Liver (tissue), 9 donors: ENCODE data around the gene UBTD2. TPM values are rescaled to one million over a fixed set of nuclear protein-coding genes. Genes with fewer than 3 reads are reported as not detected.

Experiments used
- DNase-seq: peaks from one replicate; pipeline ENCODE4 v3.0.0-alpha.2; 2017; ENCODE audit warnings: low spot score
- H3K27ac ChIP-seq, 2 donors: one replicate each; pipeline ENCODE4 v1.7.0; 2013; ENCODE audit warnings: inconsistent platforms in 2 of 2, low read length in 2 of 2, control low read depth in 1 of 2, low read depth in 1 of 2, mild to moderate bottlenecking in 1 of 2
- H3K27me3 ChIP-seq, 4 donors: one replicate each; pipeline versions ENCODE4 v1.6.1 to v1.7.0; 2013; ENCODE audit warnings: low read length in 3 of 4, inconsistent platforms in 1 of 4, mild to moderate bottlenecking in 1 of 4, moderate library complexity in 1 of 4; ENCODE audit not compliant: control insufficient read depth in 4 of 4, insufficient read depth in 4 of 4
- H3K36me3 ChIP-seq, 4 donors: one replicate each; pipeline versions ENCODE4 v1.6.1 to v1.7.0; 2013; ENCODE audit warnings: low read length in 3 of 4, mild to moderate bottlenecking in 3 of 4, low read depth in 1 of 4, moderate library complexity in 1 of 4; ENCODE audit not compliant: control insufficient read depth in 4 of 4, insufficient read depth in 3 of 4
- H3K4me1 ChIP-seq, 4 donors: one replicate each; pipeline versions ENCODE4 v1.6.1 to v1.7.0; 2013; ENCODE audit warnings: low read length in 3 of 4, mild to moderate bottlenecking in 3 of 4, moderate library complexity in 1 of 4; ENCODE audit not compliant: control insufficient read depth in 4 of 4, insufficient read depth in 4 of 4
- H3K4me3 ChIP-seq, 3 donors: one replicate each; pipeline versions ENCODE4 v1.6.1 to v1.7.0; 2013; ENCODE audit warnings: low read length in 3 of 3, control low read depth in 1 of 3, low read depth in 1 of 3, mild to moderate bottlenecking in 1 of 3
- H3K9ac ChIP-seq, 2 donors: one replicate each; pipeline ENCODE4 v1.7.0; 2013; ENCODE audit warnings: low read length in 2 of 2, mild to moderate bottlenecking in 2 of 2, moderate library complexity in 2 of 2, control low read depth in 1 of 2, low read depth in 1 of 2
- H3K9me3 ChIP-seq, 4 donors: one replicate each; pipeline versions ENCODE4 v1.6.1 to v1.7.0; 2013; ENCODE audit warnings: low read length in 3 of 4; ENCODE audit not compliant: control insufficient read depth in 4 of 4
- ATF3 ChIP-seq: IDR thresholded peaks from 2 replicates; pipeline ENCODE4 v1.6.1; 2016; ENCODE audit warnings: antibody characterized with exemption
- CTCF ChIP-seq: fragments of 150-350 bp; IDR thresholded peaks from 2 replicates; pipeline ENCODE4 v1.5.1; 2017; ENCODE audit warnings: improper control_type of control experiment, low read depth, low read length; ENCODE audit not compliant: missing input control
- EGR1 ChIP-seq, 2 donors: IDR thresholded peaks; 2 replicates each; pipeline ENCODE4 v1.6.1; 2016 to 2018; ENCODE audit warnings: antibody characterized with exemption in 2 of 2, low read depth in 2 of 2
- FOXA2 ChIP-seq: IDR thresholded peaks from 2 replicates; pipeline ENCODE4 v1.6.1; 2016; ENCODE audit warnings: antibody characterized with exemption
- GABPA ChIP-seq, 2 donors: IDR thresholded peaks in 1 of 2; conservative IDR thresholded peaks in 1 of 2; 2 replicates each; pipeline ENCODE4 v1.6.1; 2016; ENCODE audit warnings: antibody characterized with exemption in 2 of 2, mild to moderate bottlenecking in 1 of 2, moderate library complexity in 1 of 2
- HNF4A ChIP-seq, 2 donors: conservative IDR thresholded peaks; 2 replicates each; pipeline ENCODE4 v1.6.1; 2016; ENCODE audit warnings: antibody characterized with exemption in 2 of 2, mild to moderate bottlenecking in 2 of 2
- HNF4G ChIP-seq: IDR thresholded peaks from 2 replicates; pipeline ENCODE4 v1.6.1; 2016; ENCODE audit warnings: antibody characterized with exemption
- JUND ChIP-seq, 2 donors: IDR thresholded peaks; 2 replicates each; pipeline ENCODE4 v1.6.1; 2016; ENCODE audit warnings: antibody characterized with exemption in 2 of 2
- MAX ChIP-seq: IDR thresholded peaks from 2 replicates; pipeline ENCODE4 v1.6.1; 2016; ENCODE audit warnings: antibody characterized with exemption
- RAD21 ChIP-seq, 2 donors: IDR thresholded peaks; 2 replicates each; pipeline ENCODE4 v1.6.1; 2016; ENCODE audit warnings: antibody characterized with exemption in 2 of 2, mild to moderate bottlenecking in 2 of 2
- REST ChIP-seq: IDR thresholded peaks from 2 replicates; pipeline ENCODE4 v1.6.1; 2016; ENCODE audit warnings: antibody characterized with exemption, mild to moderate bottlenecking
- RXRA ChIP-seq, 2 donors: IDR thresholded peaks; 2 replicates each; pipeline ENCODE4 v1.6.1; 2017 to 2018; ENCODE audit warnings: antibody characterized with exemption in 2 of 2, mild to moderate bottlenecking in 1 of 2
- SP1 ChIP-seq: IDR thresholded peaks from 2 replicates; pipeline ENCODE4 v1.6.1; 2018; ENCODE audit warnings: antibody characterized with exemption, mild to moderate bottlenecking
- TAF1 ChIP-seq: conservative IDR thresholded peaks from 2 replicates; pipeline ENCODE4 v1.6.1; 2016; ENCODE audit warnings: antibody characterized with exemption, mild to moderate bottlenecking
- WGBS: extraction: QIAGEN DNeasy Blood & Tissue Kit; methylation state at CpG from one replicate; pipeline ENCODE4 v1.1.7; 2013; 5-methylcytosine and 5-hydroxymethylcytosine counted together
- polyA plus RNA-seq, 2 donors: library from polyadenylated mRNA; stranded (reverse) in 1 of 2; unstranded in 1 of 2; fragments of 200-250 nt in 1 of 2; fragments of >200 nt in 1 of 2; fragmentation: Nextera tagmentation in 1 of 2; extraction: Ambion mirVana in 1 of 2; gene quantifications; one replicate each; pipeline versions ENCODE4 v1.2.1 to v1.2.3, GENCODE V29; 2013 to 2015
- total RNA-seq, 2 donors: library from RNA; depleted of rRNA; stranded (reverse); fragments of >200 nt; gene quantifications; one replicate each; pipeline ENCODE4 v1.2.3, GENCODE V29; 2014
- donor health status: healthy.
- donor health status: healthy.
- donor health status: healthy.
- donor health status: healthy.
- donor health status: healthy.

The UBTD2 gene
- total and polyA plus RNA-seq, 4 donors = 4.4 to 8.3 (median 6.6) TPM

GRCh38 chr5:172303162-172303561, 19.6 kb upstream of the UBTD2 start (continued):
- TF ChIP-seq REST (no peak), JUND (IDR thresholded peaks at IDR 0.05) (no peak)

GRCh38 chr5:172302047-172302710, 18.6 kb upstream of the UBTD2 start:
- TF ChIP-seq MAX (no peak), HNF4G (no peak), CTCF (no peak)
- H3K9me3 ChIP-seq = peaks cover 0 to 8% (median under 1%) of the 10 kb centered on the region in 4 donors
- no peaks in the 10 kb centered on the region for H3K36me3 ChIP-seq
- H3K4me1 ChIP-seq = peaks cover 0 to 5% (median 0%) of the 10 kb centered on the region in 4 donors
- no peak overlapping the region for H3K9ac ChIP-seq
- H3K27ac ChIP-seq = no peak overlapping the region
- no peaks in the 10 kb centered on the region for H3K27me3 ChIP-seq
- no peak for DNase-seq
- 68% methylated on average over 9 of the region's 9 CpGs for WGBS
- no peak overlapping the region for H3K4me3 ChIP-seq

GRCh38 chr5:172299916-172300439, 16.4 kb upstream of the UBTD2 start:
- no peak for TF ChIP-seq RXRA (IDR thresholded peaks at IDR 0.05)
- no peak for TF ChIP-seq SP1
- no peak for TF ChIP-seq HNF4A (conservative IDR thresholded peaks at IDR 0.05)
- TF ChIP-seq GABPA (IDR thresholded peaks at IDR 0.05 in 1 of 2, conservative IDR thresholded peaks at IDR 0.05 in 1 of 2) = no peak
- TF ChIP-seq RAD21 (IDR thresholded peaks at IDR 0.05) = no peak
- no peak for TF ChIP-seq EGR1 (IDR thresholded peaks at IDR 0.05; ENCODE audit: low read depth in 2 of 2)
- TF ChIP-seq FOXA2 = no peak
- no peak for TF ChIP-seq ATF3
- no peak for TF ChIP-seq HNF4G
- TF ChIP-seq TAF1 = no peak
- H3K27ac ChIP-seq = no peak overlapping the region
- DNase-seq = no peak
- WGBS = 89% methylated on average over 2 of the region's 2 CpGs
- H3K36me3 ChIP-seq = no peaks in the 10 kb centered on the region
- no peak overlapping the region for H3K9ac ChIP-seq
- no peaks in the 10 kb centered on the region for H3K27me3 ChIP-seq
- H3K9me3 ChIP-seq = no peaks in the 10 kb centered on the region
- H3K4me1 ChIP-seq = peaks cover 0 to 5% (median 0%) of the 10 kb centered on the region in 4 donors
- H3K4me3 ChIP-seq = no peak overlapping the region
